Neural progenitor cell (in vitro differentiated cells): ENCODE measurements around the gene COLEC12. TPM values are rescaled to one million over a fixed set of nuclear protein-coding genes. Genes with fewer than 3 reads are reported as not detected.

Experiments
- DNase-seq: peaks from one replicate; pipeline ENCODE4 v3.0.0-alpha.2; 2016; ENCODE audit warnings: low spot score
- H2AFZ ChIP-seq: fragments of 200-600 bp; sonication (generic); replicated peaks from 2 replicates; pipeline ENCODE4 v1.6.1; 2016; ENCODE audit warnings: antibody characterized with exemption
- H3F3A ChIP-seq: fragments of 200-600 bp; sonication (generic); 2 replicates; pipeline ENCODE4 v1.6.1; 2016; ENCODE audit warnings: antibody characterized with exemption, low read depth
- H3K27ac ChIP-seq: fragments of 200-600 bp; sonication (generic); 2 replicates; pipeline ENCODE4 v1.5.1; 2016; ENCODE audit warnings: mild to moderate bottlenecking
- H3K27me3 ChIP-seq: fragments of 200-600 bp; sonication (generic); 2 replicates; pipeline ENCODE4 v1.6.1; 2016; ENCODE audit warnings: mild to moderate bottlenecking, moderate library complexity
- H3K36me3 ChIP-seq: fragments of 200-600 bp; sonication (generic); 2 replicates; pipeline ENCODE4 v1.5.1; 2016
- H3K4me1 ChIP-seq: fragments of 200-600 bp; sonication (generic); 2 replicates; pipeline ENCODE4 v1.6.1; 2016; ENCODE audit warnings: mixed run types
- H3K4me2 ChIP-seq: fragments of 200-600 bp; sonication (generic); 2 replicates; pipeline ENCODE4 v1.6.1; 2016
- H3K4me3 ChIP-seq: fragments of 200-600 bp; sonication (generic); 2 replicates; pipeline ENCODE4 v1.5.1; 2016
- H3K79me2 ChIP-seq: fragments of 200-600 bp; sonication (generic); 2 replicates; pipeline ENCODE4 v1.6.1; 2016; ENCODE audit warnings: low read depth
- H3K9ac ChIP-seq: fragments of 200-600 bp; sonication (generic); 2 replicates; pipeline ENCODE4 v1.6.1; 2016
- H3K9me3 ChIP-seq: fragments of 200-600 bp; sonication (generic); 2 replicates; pipeline ENCODE4 v1.5.1; 2016; ENCODE audit warnings: low read depth
- H4K20me1 ChIP-seq: fragments of 200-600 bp; sonication (generic); 2 replicates; pipeline ENCODE4 v1.6.1; 2016; ENCODE audit warnings: low read depth
- H3K27ac Mint-ChIP-seq: 3 replicates; pipeline ENCODE4 v1.8.0; 2021; ENCODE audit warnings: mixed read lengths
- H3K27me3 Mint-ChIP-seq: 2 replicates; pipeline ENCODE4 v1.8.0; 2022; ENCODE audit warnings: low read depth, mild to moderate bottlenecking, inconsistent platforms, moderate library complexity, mixed read lengths; ENCODE audit not compliant: insufficient read depth
- H3K36me3 Mint-ChIP-seq: 3 replicates; pipeline ENCODE4 v1.8.0; 2021; ENCODE audit warnings: mixed read lengths
- H3K4me1 Mint-ChIP-seq: 3 replicates; pipeline ENCODE4 v1.8.0; 2021; ENCODE audit warnings: mixed read lengths
- H3K4me3 Mint-ChIP-seq: 3 replicates; pipeline ENCODE4 v1.8.0; 2021; ENCODE audit warnings: mild to moderate bottlenecking, moderate library complexity, mixed read lengths
- H3K9me3 Mint-ChIP-seq: 3 replicates; pipeline ENCODE4 v1.8.0; 2020; ENCODE audit warnings: mixed read lengths
- EZH2 ChIP-seq: fragments of 200-600 bp; sonication (generic); IDR thresholded peaks from 2 replicates; pipeline ENCODE4 v1.6.1; 2017; ENCODE audit warnings: antibody characterized with exemption, mild to moderate bottlenecking, moderate library complexity
- EZH2phosphoT487 ChIP-seq: fragments of 200-600 bp; sonication (generic); IDR thresholded peaks from 2 replicates; pipeline ENCODE4 v1.6.1; 2017; ENCODE audit warnings: antibody characterized with exemption
- total RNA-seq: library from RNA; depleted of rRNA; stranded (reverse); fragments of >200 nt; gene quantifications from 2 replicates; pipeline ENCODE4 v1.2.3, GENCODE V29; 2015; ENCODE audit warnings: low replicate concordance
- TF ChIP-seq, protein P1 (sequence below): fragments of 200-600 bp; sonication (generic); IDR thresholded peaks from 2 replicates; pipeline ENCODE4 v1.5.1; 2017; ENCODE audit warnings: antibody characterized with exemption, mild to moderate bottlenecking

The COLEC12 gene
- total RNA-seq, 1 donor from 2014 or later = 2.0 TPM

GRCh38 chr18:334575-335132 is 165.8 kb downstream of the COLEC12 start:
- DNase-seq = no peak
- no peak for TF ChIP-seq EZH2
- TF ChIP-seq EZH2phosphoT487 = no peak
- TF ChIP-seq, protein P1, sequence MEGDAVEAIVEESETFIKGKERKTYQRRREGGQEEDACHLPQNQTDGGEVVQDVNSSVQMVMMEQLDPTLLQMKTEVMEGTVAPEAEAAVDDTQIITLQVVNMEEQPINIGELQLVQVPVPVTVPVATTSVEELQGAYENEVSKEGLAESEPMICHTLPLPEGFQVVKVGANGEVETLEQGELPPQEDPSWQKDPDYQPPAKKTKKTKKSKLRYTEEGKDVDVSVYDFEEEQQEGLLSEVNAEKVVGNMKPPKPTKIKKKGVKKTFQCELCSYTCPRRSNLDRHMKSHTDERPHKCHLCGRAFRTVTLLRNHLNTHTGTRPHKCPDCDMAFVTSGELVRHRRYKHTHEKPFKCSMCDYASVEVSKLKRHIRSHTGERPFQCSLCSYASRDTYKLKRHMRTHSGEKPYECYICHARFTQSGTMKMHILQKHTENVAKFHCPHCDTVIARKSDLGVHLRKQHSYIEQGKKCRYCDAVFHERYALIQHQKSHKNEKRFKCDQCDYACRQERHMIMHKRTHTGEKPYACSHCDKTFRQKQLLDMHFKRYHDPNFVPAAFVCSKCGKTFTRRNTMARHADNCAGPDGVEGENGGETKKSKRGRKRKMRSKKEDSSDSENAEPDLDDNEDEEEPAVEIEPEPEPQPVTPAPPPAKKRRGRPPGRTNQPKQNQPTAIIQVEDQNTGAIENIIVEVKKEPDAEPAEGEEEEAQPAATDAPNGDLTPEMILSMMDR = no peak
- Mint-ChIP-seq H3K27me3 (peaks cover 4% of the 10 kb centered on the region), H3K4me3 (no peak overlapping the region), H3K27ac (no peak overlapping the region), H3K36me3 (peaks cover 6% of the 10 kb centered on the region), H3K9me3 (no peaks in the 10 kb centered on the region), H3K4me1 (no peaks in the 10 kb centered on the region)
- Histone ChIP-seq H3K4me3 (no peak overlapping the region), H3K36me3 (no peaks in the 10 kb centered on the region), H3K79me2 (no peaks in the 10 kb centered on the region), H3K4me2 (no peak overlapping the region), H4K20me1 (no peaks in the 10 kb centered on the region), H3K27me3 (no peaks in the 10 kb centered on the region), H3K4me1 (no peaks in the 10 kb centered on the region), H3K9me3 (no peaks in the 10 kb centered on the region), H3K27ac (no peak overlapping the region), H3K9ac (no peak overlapping the region), H2AFZ (no peak overlapping the region), H3F3A (no peaks in the 10 kb centered on the region)

DNA sequence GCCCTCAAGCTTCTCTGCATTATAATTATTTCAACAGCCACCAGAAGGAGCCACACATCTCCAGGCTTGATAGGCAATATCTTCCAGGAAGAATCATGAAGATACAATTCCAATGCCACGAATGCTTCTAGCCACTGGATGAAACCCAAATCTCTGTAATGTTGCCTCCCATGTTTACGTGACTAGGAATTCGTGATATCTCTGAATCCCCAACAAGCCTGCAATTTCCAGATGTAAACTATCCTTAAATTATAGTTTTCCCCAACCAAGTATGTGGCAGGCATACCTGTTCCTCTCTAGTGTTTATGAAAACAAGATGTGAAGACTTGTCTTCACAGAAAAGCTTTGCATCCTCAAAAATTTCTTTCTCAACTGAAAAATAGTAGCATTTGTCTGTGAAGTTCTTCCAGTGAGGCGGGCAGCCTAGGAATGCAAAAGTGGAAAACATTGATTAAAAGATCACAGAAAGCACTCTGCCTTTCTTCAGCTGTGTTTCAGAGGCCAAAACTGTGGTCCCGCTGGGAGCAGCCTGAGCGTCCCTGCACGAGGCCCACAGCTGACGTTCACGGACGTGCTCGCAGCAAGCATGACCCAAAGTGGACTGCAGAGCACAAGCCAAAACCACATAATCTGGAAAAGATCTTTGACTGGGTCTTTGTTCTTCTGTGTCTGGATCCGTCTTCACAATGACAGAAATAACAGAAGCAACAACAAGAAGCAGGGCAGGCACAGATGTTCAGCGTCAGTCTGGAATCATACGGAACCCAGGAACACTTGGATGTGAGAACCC is 167.6 kb downstream of the COLEC12 start:
- Histone ChIP-seq H3K36me3 (no peaks in the 10 kb centered on the region), H3K4me3 (no peak overlapping the region), H3K27ac (no peak overlapping the region), H3K9ac (no peak overlapping the region), H4K20me1 (no peaks in the 10 kb centered on the region), H3F3A (no peaks in the 10 kb centered on the region), H2AFZ (no peak overlapping the region), H3K4me2 (no peak overlapping the region), H3K79me2 (no peaks in the 10 kb centered on the region), H3K9me3 (no peaks in the 10 kb centered on the region), H3K27me3 (no peaks in the 10 kb centered on the region), H3K4me1 (no peaks in the 10 kb centered on the region)
- DNase-seq = no peak
- H3K4me3 Mint-ChIP-seq = no peak overlapping the region
- peaks cover 16% of the 10 kb centered on the region for H3K36me3 Mint-ChIP-seq
- peak overlapping the region; percentile 27 for H3K27ac Mint-ChIP-seq
- no peaks in the 10 kb centered on the region for H3K4me1 Mint-ChIP-seq
- no peaks in the 10 kb centered on the region for H3K9me3 Mint-ChIP-seq
- H3K27me3 Mint-ChIP-seq = peaks cover 4% of the 10 kb centered on the region
- TF ChIP-seq EZH2 (no peak), EZH2phosphoT487 (no peak)
- TF ChIP-seq, protein P1 = no peak

- Mint-ChIP-seq H3K36me3 (peaks cover 16% of the 10 kb centered on the region), H3K4me1 (no peaks in the 10 kb centered on the region), H3K27ac (no peak overlapping the region), H3K9me3 (no peaks in the 10 kb centered on the region), H3K4me3 (no peak overlapping the region), H3K27me3 (peaks cover 6% of the 10 kb centered on the region)
- H3K4me3 ChIP-seq = no peak overlapping the region
- no peak for TF ChIP-seq EZH2
- TF ChIP-seq EZH2phosphoT487 = no peak
- TF ChIP-seq, protein P1 = no peak
- no peak for DNase-seq
- H3K9ac ChIP-seq = no peak overlapping the region
- no peak overlapping the region for H3K27ac ChIP-seq
- H3K4me1 ChIP-seq = no peaks in the 10 kb centered on the region
- no peak overlapping the region for H2AFZ ChIP-seq
- H3K27me3 ChIP-seq = no peaks in the 10 kb centered on the region
- no peaks in the 10 kb centered on the region for H3K9me3 ChIP-seq
- H3K36me3 ChIP-seq = no peaks in the 10 kb centered on the region
- no peaks in the 10 kb centered on the region for H3F3A ChIP-seq
- no peaks in the 10 kb centered on the region for H4K20me1 ChIP-seq
- no peak overlapping the region for H3K4me2 ChIP-seq
- no peaks in the 10 kb centered on the region for H3K79me2 ChIP-seq
Measured at GRCh38 chr18:332007-332406, 168.5 kb downstream of the COLEC12 start.
